ENCODE results near the gene HSPB1. TPM values are rescaled to one million over a fixed set of nuclear protein-coding genes. Genes with fewer than 3 reads are reported as not detected.

HSPB1 gene
- total RNA-seq, 1 experiment from 2014 or later = 82.1 TPM

GRCh38 chr7:76329479-76329878 is 27.0 kb downstream of the HSPB1 start:
- peaks cover 4% of the 10 kb centered on the region for H3K36me3 ChIP-seq (ENCODE audit: control insufficient read depth, insufficient read depth, low read length)
- POLR2A ChIA-PET = no interaction called here
- intact Hi-C loops (cut with micrococcal nuclease; ENCODE audit: unreplicated experiment) = no loop called here
- DNase-seq = no peak
- BruUV-seq (replicated peaks) = no TSS peak
- Mint-ChIP-seq H3K4me1 (ENCODE audit: low read depth, unreplicated experiment) (peaks cover 14% of the 10 kb centered on the region), H3K4me3 (ENCODE audit: unreplicated experiment) (no peak overlapping the region), H3K36me3 (ENCODE audit: insufficient read depth, unreplicated experiment) (peaks cover 88% of the 10 kb centered on the region), H3K9me3 (ENCODE audit: unreplicated experiment) (no peaks in the 10 kb centered on the region), H3K27me3 (ENCODE audit: insufficient read depth, unreplicated experiment) (no peaks in the 10 kb centered on the region), H3K27ac (ENCODE audit: unreplicated experiment) (peak overlapping the region; percentile 22)
- no peaks in the 10 kb centered on the region for H3K4me1 ChIP-seq
- no peaks in the 10 kb centered on the region for H3K9me3 ChIP-seq
- H3K4me3 ChIP-seq (ENCODE audit: low read depth, low read length) = no peak overlapping the region
- CTCF ChIA-PET = interaction anchor here (1.0 kb wide), 1 partner anchor 29 kb away, joined by 3 read pairs; the partner anchor contains the start of gene YWHAG
- H3K27me3 ChIP-seq (replicated peaks; ENCODE audit: control insufficient read depth, insufficient read depth, low read length) = no peaks in the 10 kb centered on the region
- no peak for TF ChIP-seq CTCF (IDR thresholded peaks at IDR 0.05; ENCODE audit: insufficient read depth in 1 of 2, low read depth in 1 of 2, low read length in 1 of 2, severe bottlenecking in 1 of 2, unreplicated experiment in 1 of 2)

GRCh38 chr7:76330261-76330660 is 27.8 kb downstream of the HSPB1 start:
- Mint-ChIP-seq H3K27me3 (ENCODE audit: insufficient read depth, unreplicated experiment) (no peaks in the 10 kb centered on the region), H3K27ac (ENCODE audit: unreplicated experiment) (peak overlapping the region; percentile 22), H3K4me1 (ENCODE audit: low read depth, unreplicated experiment) (peaks cover 14% of the 10 kb centered on the region), H3K9me3 (ENCODE audit: unreplicated experiment) (no peaks in the 10 kb centered on the region), H3K36me3 (ENCODE audit: insufficient read depth, unreplicated experiment) (peaks cover 84% of the 10 kb centered on the region), H3K4me3 (ENCODE audit: unreplicated experiment) (no peak overlapping the region)
- CTCF ChIA-PET = interaction anchor here (0.5 to 1.0 kb wide), 2 partner anchors 24 to 28 kb away, joined by 3 read pairs; partner anchors contain the start of gene YWHAG
- BruUV-seq (replicated peaks) = no TSS peak
- Histone ChIP-seq H3K36me3 (ENCODE audit: control insufficient read depth, insufficient read depth, low read length) (peaks cover 4% of the 10 kb centered on the region; the same call in 1 of the 2 replicates), H3K27me3 (replicated peaks; ENCODE audit: control insufficient read depth, insufficient read depth, low read length) (no peaks in the 10 kb centered on the region), H3K4me3 (ENCODE audit: low read depth, low read length) (no peak overlapping the region), H3K4me1 (no peaks in the 10 kb centered on the region), H3K9me3 (no peaks in the 10 kb centered on the region)
- no peak for TF ChIP-seq CTCF (IDR thresholded peaks at IDR 0.05; ENCODE audit: insufficient read depth in 1 of 2, low read depth in 1 of 2, low read length in 1 of 2, severe bottlenecking in 1 of 2, unreplicated experiment in 1 of 2)
- POLR2A ChIA-PET = no interaction called here
- no peak for DNase-seq
- intact Hi-C loops (cut with micrococcal nuclease; ENCODE audit: unreplicated experiment) = no loop called here

GRCh38 chr7:76330673-76331072 is 28.2 kb downstream of the HSPB1 start:
- no peaks in the 10 kb centered on the region for H3K27me3 ChIP-seq (replicated peaks; ENCODE audit: control insufficient read depth, insufficient read depth, low read length)
- CTCF ChIA-PET = interaction anchor here (0.5 to 1.0 kb wide), 2 partner anchors 24 to 28 kb away, joined by 3 read pairs; partner anchors contain the start of gene YWHAG
- no peak for DNase-seq
- Mint-ChIP-seq H3K9me3 (ENCODE audit: unreplicated experiment) (no peaks in the 10 kb centered on the region), H3K4me3 (ENCODE audit: unreplicated experiment) (no peak overlapping the region), H3K36me3 (ENCODE audit: insufficient read depth, unreplicated experiment) (peaks cover 83% of the 10 kb centered on the region), H3K27ac (ENCODE audit: unreplicated experiment) (no peak overlapping the region), H3K4me1 (ENCODE audit: low read depth, unreplicated experiment) (peaks cover 14% of the 10 kb centered on the region), H3K27me3 (ENCODE audit: insufficient read depth, unreplicated experiment) (no peaks in the 10 kb centered on the region)
- BruUV-seq (replicated peaks) = no TSS peak
- intact Hi-C loops (cut with micrococcal nuclease; ENCODE audit: unreplicated experiment) = no loop called here
- H3K4me1 ChIP-seq = no peaks in the 10 kb centered on the region
- POLR2A ChIA-PET = no interaction called here
- no peaks in the 10 kb centered on the region for H3K9me3 ChIP-seq
- no peak for TF ChIP-seq CTCF (IDR thresholded peaks at IDR 0.05; ENCODE audit: insufficient read depth in 1 of 2, low read depth in 1 of 2, low read length in 1 of 2, severe bottlenecking in 1 of 2, unreplicated experiment in 1 of 2)
- no peak overlapping the region for H3K4me3 ChIP-seq (ENCODE audit: low read depth, low read length)
- H3K36me3 ChIP-seq (ENCODE audit: control insufficient read depth, insufficient read depth, low read length) = peaks cover 4% of the 10 kb centered on the region; the same call in 1 of the 2 replicates
